Uterus (tissue), 2 donors: ENCODE results near the gene ERP27.

ENCODE experiments used
- CTCF ChIP-seq, 4 experiments: fragments of 200-600 bp in 2 of 4; fragments of 450-650 bp in 2 of 4; sonication (generic) in 2 of 4; IDR thresholded peaks; one replicate each; pipeline ENCODE4 v1.5.1; 2016 to 2019; ENCODE audit warnings: antibody characterized with exemption in 4 of 4, mild to moderate bottlenecking in 2 of 4, moderate library complexity in 1 of 4
- POLR2A ChIP-seq, 2 donors: fragments of 450-650 bp; IDR thresholded peaks; one replicate each; pipeline ENCODE4 v1.6.1; 2016; ENCODE audit warnings: antibody characterized with exemption in 2 of 2, mild to moderate bottlenecking in 1 of 2, moderate library complexity in 1 of 2

GRCh38 chr12:14942196-14942931, 4.0 kb upstream of the ERP27 start:
- TF ChIP-seq POLR2A (IDR thresholded peaks at IDR 0.05) (no peak), CTCF (IDR thresholded peaks at IDR 0.05) (no peak)
